SK-MEL-5 (cell line): ENCODE data around the gene CEP68. TPM values are rescaled to one million over a fixed set of nuclear protein-coding genes. Genes with fewer than 3 reads are reported as not detected.
"Not testable (repeated sequence)": the region's sequence is repeated elsewhere in the genome, so short reads cannot be mapped to it uniquely, and the experiment has no call there.

Experiments
- DNase-seq: peaks from one replicate; pipeline ENCODE4 v3.0.0-alpha.2; 2016; ENCODE audit warnings: low read depth, low spot score
- in situ Hi-C: cut with HindIII; loops from 2 replicates; pipeline ENCODE4 v1.10.0; 2016; ENCODE audit warnings: low sequenced_read_pairs, high pct_unique_total_duplicates, low pct_unique_long_range_greater_than_20kb
- polyA plus RNA-seq, 2 experiments: library from polyadenylated mRNA; depleted of rRNA; stranded (reverse); fragments of >200 nt; gene quantifications; 2 replicates each; pipeline ENCODE4 v1.2.3, GENCODE V29; 2015
- total RNA-seq: library from RNA; depleted of rRNA; stranded (reverse); fragments of >200 nt; shearing (Covaris generic); gene quantifications from 2 replicates; pipeline ENCODE4 v1.2.3, GENCODE V29; 2014; rRNA removed

The CEP68 gene, protein sequence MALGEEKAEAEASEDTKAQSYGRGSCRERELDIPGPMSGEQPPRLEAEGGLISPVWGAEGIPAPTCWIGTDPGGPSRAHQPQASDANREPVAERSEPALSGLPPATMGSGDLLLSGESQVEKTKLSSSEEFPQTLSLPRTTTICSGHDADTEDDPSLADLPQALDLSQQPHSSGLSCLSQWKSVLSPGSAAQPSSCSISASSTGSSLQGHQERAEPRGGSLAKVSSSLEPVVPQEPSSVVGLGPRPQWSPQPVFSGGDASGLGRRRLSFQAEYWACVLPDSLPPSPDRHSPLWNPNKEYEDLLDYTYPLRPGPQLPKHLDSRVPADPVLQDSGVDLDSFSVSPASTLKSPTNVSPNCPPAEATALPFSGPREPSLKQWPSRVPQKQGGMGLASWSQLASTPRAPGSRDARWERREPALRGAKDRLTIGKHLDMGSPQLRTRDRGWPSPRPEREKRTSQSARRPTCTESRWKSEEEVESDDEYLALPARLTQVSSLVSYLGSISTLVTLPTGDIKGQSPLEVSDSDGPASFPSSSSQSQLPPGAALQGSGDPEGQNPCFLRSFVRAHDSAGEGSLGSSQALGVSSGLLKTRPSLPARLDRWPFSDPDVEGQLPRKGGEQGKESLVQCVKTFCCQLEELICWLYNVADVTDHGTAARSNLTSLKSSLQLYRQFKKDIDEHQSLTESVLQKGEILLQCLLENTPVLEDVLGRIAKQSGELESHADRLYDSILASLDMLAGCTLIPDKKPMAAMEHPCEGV
- 12.3 and 14.6 TPM in 2 replicates for total RNA-seq
- 14.8 and 16.1 TPM in 2 replicates for polyA plus RNA-seq (2015; cell fraction: cytosol; rRNA removed)
- polyA plus RNA-seq (2015; cell fraction: nucleus; rRNA removed), result 17.7 and 24.2 TPM in 2 replicates

DNA sequence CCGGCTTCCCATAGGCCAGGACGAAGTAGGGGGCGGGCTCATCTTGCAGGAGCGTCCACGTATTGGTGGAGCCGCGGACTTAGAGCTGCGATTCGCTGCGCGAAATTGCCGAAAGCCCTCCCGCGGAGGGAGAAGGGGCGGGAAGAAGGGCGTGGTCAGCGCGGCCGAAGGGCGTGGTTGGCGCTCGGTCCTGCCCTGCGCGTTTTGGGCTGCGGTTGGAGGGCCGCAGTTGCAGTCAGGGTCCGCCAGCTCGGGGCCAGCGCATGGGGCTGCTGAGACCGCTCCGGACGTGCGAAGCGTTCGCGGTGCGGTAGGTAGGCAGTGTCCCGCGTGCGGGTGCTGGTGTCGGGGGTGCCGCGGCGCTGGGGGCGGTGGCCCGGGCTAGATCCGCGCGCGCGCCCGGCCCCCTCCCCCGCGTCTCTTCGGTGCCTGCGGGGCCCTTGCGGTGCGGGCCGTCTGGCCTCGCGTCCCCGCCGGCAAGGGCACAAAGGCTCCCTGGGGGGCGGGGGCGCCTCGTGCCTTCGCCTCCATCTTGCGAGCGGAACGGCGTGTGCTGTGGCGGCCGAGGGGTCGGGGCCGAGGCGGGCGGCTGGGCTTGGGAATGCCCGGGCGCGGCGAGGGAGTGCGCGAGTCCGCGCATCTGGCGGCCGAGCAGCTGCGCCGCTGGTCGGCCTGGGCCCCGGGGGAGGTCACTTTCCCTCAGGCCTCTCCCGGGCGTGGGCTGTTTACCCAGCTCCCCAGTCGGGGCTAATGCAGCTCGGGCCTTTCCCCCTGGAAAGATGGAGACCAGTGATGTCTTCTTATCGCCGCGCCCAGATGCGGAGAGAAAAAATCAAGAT is at the start of gene CEP68:
Gene CEP68 (plus strand): TSS at position 202 of the 839 bp plus-strand sequence. CDS start 13,029 bp downstream, outside the sequence.
- in situ Hi-C loops, result no loop called here
- DNase-seq, result peak; percentile 99

DNA sequence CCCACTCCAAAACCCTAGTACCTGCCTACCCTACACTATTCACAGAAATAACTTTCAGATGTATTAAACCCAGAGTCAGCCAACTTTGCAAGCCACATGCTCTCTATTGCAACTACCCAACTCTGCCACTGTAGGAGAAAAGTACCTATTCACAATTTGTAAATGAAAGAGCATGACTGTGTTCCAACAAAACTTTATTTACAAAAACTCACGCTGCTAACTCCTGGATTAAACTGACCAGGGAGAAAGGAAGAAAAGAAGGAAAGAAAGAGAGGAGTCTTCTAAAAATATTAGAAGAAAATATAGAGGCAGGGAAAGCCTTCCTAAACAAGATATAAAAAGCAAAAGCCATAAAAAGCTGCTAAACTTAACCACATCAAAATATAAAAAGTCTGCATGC is 42.4 kb upstream of the CEP68 start:
- in situ Hi-C loops, result no loop called here
- no peak for DNase-seq

DNA sequence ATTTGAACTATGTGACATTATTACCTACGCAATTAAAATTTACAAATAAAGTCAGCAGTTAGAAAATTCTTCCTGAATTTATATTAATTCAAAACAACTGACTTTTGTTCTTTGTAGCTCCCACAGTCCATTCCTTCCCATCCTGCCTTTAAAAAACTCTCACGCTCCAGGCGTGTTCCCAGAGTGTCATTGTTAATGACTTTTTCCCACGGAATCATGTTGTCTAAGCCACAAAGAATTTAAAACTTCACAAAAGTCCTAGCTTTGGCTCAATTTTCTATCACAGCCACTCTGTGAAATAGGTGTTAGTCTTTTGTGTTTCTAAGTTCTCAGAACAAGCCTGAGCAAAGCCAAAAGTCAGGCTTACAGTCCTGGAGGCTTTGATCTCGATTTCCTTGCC is 40.5 kb upstream of the CEP68 start:
- DNase-seq, result no peak
- in situ Hi-C loops, result no loop called here

DNA sequence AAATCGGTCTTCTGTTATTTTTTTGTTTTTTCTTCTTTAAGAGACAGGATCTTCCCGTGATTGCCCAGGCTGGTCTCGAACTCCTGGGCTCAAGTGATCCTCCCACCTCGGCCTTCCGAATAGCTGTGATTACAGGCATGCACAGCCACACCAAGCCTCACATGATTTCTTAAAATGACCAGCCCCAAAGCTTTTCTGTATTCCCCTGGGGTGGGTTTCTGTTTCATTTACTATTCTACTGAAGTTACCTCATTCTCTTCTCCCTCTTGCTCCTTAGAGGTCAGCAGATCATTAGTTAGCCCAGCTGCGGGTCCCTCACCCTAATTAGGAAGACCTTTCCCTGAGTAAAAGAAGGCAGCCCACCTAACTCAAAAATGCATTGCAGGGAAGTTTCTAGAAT is 39.4 kb upstream of the CEP68 start:
- in situ Hi-C loops, result no loop called here
- no peak for DNase-seq

DNA sequence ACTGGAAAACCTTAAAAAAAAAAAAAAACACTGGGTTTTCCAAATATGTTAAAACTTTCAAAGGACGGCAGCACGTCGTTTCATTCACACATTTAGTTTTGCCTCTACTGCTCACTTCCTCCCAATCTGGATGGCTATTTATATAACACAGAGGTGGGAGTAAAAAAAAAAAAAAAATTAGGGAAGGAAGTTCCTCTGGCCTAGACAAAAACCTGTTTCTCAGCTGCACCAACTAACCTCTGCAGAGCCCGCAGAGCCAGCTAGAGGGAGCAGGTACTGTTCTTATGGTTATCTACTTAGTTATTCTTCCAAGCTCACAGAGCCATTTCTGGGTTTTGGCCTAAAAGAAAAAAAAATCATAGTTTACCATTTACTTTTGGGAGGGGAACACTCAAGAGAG is 38.9 kb upstream of the CEP68 start:
- DNase-seq, result peak; percentile 69
- in situ Hi-C loops, result no loop called here

DNA sequence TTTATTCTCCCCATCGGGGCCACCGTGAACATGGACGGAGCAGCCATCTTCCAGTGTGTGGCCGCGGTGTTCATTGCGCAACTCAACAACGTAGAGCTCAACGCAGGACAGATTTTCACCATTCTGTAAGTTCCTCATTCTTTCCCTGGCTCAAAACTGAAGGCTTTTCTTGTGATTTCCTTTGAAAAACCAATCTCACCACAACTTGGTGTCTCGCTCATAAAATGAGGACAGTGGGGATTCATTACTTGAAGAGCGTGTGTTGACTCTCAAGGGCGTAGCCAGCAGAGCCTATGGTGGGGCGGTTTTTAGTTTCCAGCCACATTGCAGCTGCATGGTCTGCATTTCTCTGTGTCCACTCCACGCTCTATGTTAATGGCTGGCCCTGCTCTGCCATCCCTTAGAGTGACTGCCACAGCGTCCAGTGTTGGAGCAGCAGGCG is 38.1 kb upstream of the CEP68 start:
- no peak for DNase-seq
- in situ Hi-C loops, result no loop called here

DNA sequence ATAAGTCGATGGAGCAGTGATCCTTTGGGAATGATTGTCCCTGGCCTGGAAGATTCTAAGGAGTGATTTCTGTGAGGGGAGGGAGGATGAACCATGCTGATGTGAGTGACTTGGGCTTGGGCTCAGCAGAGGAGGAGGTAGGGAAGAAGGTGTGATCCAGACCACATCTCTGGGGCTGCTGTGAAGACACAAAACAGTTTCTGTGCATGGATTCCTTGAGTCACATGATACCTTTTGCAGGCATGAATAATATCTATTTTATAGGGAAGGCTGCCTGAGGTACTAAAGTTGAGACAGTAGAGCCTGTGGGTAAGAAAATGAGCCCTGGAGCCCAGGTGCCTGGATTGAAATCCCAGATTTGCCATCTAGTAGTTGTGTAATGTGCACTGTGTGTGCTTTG is 37.2 kb upstream of the CEP68 start:
- DNase-seq, result peak; percentile 72
- in situ Hi-C loops, result no loop called here

DNA sequence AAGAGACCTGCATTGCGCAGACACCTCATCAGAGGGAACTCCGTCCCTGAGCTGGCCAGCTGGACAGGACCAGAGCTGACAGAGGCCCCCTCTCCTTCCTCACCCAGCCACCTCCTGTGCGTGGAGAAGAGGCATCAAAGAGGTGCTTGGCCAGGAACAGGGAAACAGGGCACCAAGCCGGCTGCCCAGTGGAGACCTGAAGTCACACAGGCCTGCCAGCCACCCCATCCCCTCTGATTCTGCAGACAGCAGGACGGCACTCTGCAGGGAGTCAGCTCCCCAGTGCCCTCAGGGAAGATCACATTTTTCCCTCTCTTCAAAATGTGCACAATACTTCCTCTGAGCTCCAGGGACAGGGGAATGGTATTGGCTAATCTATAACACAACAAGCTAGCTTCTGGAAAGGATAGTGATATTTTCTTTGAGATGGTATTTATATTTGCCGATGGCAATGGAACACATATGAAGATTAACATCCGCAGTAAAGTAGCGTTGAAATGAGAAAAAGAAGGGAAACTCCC is 36.5 kb upstream of the CEP68 start:
- in situ Hi-C loops, result no loop called here
- DNase-seq, result peak; percentile 94

DNA sequence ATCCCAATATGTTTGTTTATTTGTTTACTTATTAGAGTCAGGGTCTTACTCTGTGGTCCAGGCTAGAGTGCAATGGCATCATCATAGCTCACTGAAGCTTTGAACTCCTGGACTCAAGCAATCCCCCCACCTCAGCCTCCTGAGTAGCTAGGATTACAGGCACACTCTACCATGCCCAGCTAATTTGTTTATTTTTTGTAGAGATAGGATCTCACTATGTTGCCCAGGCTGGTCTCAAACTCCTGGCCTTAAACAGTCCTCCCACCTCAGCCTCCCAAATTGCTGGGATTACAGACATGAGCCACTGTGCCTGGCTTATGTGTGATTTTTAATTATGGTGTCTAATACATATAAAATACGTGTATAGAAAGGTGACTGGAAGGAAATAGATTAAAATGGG is 36.0 kb upstream of the CEP68 start:
- in situ Hi-C loops, DNase-seq: not testable (repeated sequence)

DNA sequence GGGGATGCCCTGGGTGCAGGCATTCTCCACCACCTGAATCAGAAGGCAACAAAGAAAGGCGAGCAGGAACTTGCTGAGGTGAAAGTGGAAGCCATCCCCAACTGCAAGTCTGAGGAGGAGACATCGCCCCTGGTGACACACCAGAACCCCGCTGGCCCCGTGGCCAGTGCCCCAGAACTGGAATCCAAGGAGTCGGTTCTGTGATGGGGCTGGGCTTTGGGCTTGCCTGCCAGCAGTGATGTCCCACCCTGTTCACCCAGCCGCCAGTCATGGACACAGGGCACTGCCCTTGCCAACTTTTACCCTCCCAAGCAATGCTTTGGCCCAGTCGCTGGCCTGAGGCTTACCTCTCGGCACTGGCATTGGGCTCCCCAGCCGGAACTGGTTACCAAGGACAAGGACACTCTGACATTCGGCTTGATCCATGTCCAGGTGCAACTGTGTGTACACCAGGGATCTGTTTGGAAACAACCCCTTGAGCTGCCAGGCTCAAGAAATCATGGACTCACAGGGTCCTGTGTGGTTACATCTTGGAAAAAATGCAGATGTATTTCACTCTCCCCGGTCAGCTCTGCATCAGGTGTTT is 35.2 kb upstream of the CEP68 start:
- peak; percentile 4 for DNase-seq
- in situ Hi-C loops, result no loop called here

DNA sequence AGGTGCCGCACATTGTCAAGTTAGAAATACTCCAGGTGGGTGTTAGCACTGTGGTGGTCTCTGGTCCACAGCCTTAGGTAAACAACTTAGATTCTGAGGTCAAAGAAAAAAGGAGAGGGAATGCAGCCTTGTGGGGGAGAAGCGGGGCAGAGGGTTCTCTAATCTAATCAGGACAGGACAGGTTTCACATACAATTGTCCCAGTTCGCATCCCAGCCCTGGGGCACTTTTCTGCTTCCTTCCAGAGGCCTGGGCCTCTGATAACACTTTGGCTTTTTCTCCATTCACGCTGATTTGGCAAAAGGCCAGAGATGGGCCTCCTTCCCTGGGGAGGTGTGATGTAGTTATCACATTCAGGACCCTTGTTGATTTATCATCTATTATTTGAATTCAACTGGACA is 34.5 kb upstream of the CEP68 start:
- peak; percentile 50 for DNase-seq
- in situ Hi-C loops, result no loop called here

DNA sequence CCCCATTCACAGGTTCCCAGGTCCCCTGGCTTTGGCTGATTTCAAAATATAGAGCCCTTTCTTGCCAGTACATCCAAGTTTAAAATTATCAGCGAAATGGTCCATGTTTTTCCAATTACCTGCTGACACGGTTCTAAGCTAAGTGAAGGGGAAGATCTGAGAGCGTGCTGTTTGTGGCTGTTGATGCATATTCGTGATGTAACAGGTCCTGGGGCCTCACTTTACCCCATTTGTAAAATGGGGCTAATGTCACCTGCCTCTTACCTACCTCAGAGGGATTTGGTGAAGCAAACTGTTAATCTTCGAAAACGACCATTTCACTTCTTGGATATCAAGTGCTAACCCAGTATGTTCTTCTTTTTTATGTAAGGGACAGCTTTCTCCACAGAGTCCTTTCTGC is 34.0 kb upstream of the CEP68 start:
- DNase-seq, result peak; percentile 11
- in situ Hi-C loops, result no loop called here

DNA sequence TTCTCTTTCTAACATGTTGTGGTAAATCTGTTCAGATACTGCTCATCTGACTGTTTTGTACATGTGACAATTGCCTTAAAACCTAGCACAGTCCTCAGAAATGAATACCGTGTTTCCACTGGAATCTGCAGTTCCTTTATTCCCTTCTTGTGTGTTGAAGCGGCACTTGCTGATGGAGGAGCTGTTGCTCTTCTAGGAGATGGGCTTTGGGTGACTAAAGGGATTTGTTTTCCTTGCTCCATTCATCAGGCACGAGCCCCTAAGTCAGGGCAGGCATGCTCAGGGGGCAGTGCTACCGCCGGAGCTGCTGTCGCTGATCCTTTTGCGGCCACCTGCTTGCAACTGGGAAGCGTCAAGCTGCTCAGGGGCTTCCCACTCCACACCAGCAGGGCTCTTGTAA is 32.5 kb upstream of the CEP68 start:
- DNase-seq, result peak; percentile 31
- in situ Hi-C loops, result no loop called here

DNA sequence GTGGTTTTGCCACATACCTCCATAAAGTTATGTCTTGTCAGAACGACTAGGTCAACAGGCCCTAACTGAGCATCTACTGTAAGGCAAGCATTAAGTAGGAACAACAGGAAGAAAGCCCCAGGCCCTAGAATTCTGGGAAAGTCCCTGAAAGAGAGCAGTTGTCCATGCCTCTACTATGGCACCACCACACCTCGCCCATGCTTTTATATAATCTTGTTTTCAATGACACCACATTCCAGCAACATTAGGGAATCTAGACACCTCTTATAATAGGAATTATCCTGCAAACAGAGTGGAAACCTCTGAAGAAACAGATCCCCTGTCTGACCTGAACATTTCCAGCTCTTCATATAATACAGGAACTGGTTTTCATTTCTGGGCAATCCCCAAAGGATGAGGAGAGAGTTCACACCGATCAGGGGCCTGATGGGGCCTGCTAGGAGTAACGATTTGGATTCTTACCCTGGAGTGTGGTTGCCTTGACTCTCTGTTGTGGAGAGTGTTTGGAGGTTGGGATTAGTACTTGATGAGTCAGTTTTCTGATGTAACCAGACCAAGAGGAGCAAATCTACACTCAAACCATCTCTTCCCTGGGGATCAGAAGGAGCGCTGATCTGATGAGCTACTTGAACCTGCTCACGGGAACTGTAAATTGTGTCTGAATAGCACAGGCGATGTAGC is 31.9 kb upstream of the CEP68 start:
- peak; percentile 70 for DNase-seq
- in situ Hi-C loops, result no loop called here

DNA sequence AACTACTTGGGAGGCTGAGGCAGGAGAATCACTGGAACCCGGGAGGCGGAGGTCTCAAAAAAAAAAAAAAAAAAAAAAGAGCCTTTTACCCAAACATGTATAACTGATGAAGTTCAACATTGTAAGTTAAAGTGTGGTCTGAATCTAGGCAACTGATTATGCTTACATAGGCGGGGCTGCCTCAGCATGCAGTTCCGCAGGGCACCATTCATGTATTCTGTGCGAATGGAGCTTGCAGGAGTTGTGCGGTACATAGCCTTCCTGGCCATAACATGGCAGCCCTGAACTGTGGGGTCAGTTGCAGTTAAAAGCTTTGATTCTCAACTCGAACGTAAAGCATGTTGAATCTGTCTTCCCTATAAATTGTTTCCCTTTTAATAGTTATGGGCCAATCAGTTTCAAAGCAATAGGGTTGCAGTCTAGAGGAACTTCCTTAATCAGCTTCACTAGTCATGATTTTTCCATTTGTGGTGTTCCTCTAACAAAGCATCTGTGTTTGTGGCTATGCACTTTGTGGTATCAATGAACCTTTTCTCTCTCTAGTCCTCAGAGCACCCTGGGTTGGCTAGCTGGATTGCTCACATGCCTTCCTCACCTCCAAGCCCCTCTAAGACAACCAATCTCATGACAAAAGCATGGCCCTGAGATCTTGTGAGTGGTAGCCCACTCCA is 30.6 kb upstream of the CEP68 start:
- DNase-seq, result peak; percentile 99
- in situ Hi-C loops, result no loop called here

DNA sequence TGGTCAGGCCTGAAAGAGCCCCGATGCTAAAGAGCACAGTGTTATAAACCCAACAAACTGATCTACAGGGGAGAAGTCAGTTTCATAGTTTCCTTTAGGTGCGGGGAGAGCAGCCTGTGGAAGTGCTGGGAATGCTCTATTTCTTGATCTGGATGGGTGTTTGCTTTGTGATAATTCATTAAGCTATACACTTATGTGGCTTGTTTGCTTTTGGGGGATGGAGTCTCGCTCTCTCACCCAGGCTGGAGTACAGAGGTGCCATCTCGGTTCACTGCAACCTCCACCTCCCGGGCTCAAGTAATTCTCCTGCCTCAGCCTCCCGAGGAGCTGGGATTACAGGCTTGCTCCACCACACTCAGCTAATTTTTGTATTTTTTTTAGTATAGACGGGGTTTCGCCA is 30.1 kb upstream of the CEP68 start:
- DNase-seq, result no peak
- in situ Hi-C loops, result no loop called here
